HG03442 (cell line): ENCODE measurements around the gene SNUPN.

Experiments used
- ATAC-seq: cut with Tn5 transposase; IDR thresholded peaks from one replicate; pipeline ENCODE4 v1.9.1; 2021; ENCODE audit warnings: mild to moderate bottlenecking, moderate library complexity; ENCODE audit not compliant: unreplicated experiment

The SNUPN gene

GRCh38 chr15:75625542-75626347 lies at the start of gene SNUPN:
Gene SNUPN, minus strand, starts transcription at chr15:75625725. Its CDS starts 4,674 bp downstream, at chr15:75621051.
- ATAC-seq: peak; percentile 70

- ATAC-seq: no peak
Measured at GRCh38 chr15:75674366-75674765, 48.8 kb upstream of the SNUPN start.

- no peak for ATAC-seq
Measured at GRCh38 chr15:75673426-75674235, 48.1 kb upstream of the SNUPN start.

DNA sequence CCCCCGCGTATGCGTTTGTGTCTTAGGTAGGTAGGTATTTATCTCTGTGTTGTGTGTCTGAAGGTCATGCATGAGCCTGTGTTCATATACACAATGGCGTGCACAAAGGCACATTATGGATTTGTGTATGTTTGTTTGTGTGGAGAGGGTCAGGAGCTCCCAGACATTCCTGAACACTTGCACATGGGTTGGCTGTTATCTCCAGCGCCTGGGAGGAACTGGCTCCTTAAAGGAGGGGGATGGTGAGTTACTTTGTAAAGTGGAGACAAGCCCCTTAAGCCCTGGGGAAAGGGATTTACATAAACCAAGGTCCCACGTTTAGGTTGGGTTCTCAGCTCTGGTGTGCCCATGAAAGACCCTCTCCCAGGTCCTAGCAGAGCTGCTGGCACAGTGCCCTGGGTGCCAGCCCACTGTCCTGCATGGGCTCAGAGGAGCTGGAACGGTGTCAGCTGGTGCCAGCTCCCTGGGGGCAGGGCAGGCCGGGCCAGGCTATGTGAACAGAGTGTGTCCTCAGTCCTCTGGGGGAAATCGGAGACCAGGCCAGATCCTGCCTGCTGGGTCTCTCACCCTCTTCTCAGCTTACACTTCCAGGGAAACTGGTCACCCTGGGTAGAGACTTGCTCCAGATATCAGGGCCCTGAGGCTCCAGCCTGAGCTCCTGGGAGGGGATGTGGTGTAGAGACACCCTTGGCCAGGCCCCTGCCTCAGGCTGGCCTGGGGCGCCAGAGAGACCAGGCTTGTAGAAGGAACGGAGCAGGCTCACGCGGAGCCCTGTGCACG lies 47.3 kb upstream of the SNUPN start:
- ATAC-seq: no peak

DNA sequence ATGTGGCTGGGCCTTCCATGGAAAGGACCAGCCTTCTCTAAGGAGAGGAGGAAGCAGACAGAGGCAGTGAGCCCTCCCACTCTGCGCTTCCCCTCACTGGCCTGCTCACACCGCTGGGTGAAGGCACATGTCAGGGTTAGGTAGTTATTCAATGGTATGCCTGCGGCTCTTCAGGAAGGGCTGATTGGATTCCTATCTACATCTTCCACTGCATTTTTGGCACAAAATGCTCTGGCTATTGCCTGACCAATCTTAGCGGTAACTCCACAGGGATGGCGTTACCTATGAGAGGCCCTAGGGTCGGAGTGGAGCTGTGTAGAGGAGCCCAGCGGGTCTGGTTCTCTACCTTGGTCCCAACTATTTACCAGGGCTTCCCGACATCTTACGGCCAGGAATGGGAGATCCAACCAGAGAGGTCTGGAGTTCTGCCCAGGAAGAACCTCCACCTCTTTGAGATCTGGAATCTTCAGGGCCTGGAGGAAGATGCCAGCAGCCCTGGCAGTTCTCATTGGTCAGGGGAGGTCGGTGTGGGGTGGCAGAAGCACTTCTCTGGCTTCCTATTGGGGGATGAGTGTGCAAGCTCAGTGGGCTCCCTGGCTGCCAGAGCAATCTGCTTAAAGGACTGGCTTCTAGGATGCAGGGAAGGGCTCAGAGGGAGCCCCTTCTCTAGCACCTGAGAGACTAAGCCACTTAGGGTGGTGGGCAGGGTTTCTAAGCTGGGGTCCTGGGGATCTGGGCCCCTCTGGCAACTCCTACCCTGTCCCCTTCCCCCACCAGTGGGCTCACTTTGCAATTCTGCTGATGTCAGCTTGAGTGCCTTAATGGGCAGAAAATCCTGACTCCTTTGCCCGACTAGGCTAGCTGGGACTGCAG lies 46.4 kb upstream of the SNUPN start:
- ATAC-seq: no peak

GRCh38 chr15:75669879-75670212 lies 44.3 kb upstream of the SNUPN start:
- no peak for ATAC-seq

GRCh38 chr15:75669191-75669878 lies 43.8 kb upstream of the SNUPN start:
- ATAC-seq: no peak

DNA sequence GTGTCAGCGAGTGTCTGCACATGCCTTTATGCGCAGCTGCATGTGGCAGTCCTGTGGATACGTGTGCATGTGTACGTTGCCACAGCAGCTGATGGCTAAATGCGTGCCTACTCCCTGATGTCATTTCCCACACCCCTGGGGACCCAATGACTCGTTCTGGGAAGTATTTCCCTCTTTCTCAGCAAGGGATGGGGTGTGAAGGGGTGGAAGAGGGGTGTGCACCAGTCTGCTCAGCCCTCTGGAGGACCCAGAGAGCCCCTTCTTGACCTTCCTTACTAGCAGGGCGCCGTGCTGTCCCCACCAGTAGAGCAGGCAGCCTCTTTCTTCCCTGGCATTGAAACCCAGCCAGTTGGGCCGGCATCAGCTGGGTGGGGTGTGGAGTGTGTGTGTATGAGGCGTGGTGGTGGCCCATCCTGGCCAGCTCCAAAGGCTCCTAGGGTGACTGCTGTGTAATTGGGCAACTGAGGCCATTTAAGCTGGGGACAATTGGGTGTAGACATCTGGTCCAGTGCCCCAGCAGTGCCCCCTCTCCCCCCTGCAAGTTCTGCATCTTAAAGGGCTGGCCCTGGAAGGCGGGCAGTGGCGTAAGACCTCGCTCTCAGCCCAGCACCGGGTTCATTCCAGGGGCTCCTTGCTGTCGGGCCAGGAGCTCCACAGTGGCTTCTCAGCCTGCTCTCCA lies 41.4 kb upstream of the SNUPN start:
- no peak for ATAC-seq

GRCh38 chr15:75663931-75664421 lies 38.5 kb upstream of the SNUPN start:
- ATAC-seq: no peak

DNA sequence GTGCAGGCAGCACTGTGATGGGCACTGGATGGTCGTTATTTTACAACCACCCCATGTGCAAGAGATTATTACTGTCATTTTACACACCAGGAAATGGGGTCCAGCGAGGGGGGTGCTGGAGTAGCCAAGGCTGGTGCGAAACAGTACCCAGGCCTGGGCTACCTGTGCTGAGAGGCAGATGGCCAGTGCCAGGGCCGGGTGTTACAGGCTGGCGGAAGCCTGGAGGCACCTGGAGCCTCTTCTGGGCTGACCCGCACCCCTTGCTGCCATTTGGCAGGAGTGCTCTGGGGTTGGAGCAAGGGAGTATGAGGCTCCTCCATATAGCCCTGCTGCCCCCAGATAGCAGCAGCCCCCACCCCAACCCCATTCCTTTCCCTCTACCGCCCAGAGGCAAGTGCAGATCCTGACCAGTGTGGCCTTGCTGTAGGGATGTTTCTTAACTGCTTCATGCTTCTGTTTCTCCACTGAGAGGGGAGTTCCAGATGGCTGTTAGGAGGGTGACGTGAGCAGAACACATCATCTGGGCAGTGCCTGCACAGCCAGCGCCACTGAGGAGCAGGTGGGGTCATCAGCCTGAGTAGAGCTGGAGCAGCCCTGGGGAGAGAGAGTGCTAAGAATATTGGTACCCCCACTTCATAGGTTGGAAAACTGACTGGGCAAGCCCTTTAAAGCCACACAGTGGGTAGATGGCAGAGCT lies 37.4 kb upstream of the SNUPN start:
- ATAC-seq: no peak

DNA sequence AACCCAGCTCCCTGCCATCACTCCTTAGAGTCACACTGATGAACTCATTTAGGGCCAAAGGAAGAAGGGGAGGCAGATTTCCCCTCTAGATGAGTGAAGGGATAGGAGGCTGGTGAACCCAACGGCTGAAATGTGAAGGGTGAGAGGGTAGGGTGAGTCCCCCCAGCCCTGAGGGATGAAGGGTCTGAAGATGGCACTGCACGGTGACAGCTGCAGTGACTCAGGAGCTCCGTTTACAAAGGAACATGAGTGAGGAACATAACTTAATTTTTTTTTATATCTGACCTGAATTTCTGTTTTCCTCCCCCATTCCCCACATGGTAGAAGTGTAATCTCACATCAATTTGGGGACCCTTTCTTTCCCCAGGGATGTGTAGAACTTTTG lies 36.2 kb upstream of the SNUPN start:
- no peak for ATAC-seq

GRCh38 chr15:75661100-75661755 lies 35.7 kb upstream of the SNUPN start:
- ATAC-seq: no peak

DNA sequence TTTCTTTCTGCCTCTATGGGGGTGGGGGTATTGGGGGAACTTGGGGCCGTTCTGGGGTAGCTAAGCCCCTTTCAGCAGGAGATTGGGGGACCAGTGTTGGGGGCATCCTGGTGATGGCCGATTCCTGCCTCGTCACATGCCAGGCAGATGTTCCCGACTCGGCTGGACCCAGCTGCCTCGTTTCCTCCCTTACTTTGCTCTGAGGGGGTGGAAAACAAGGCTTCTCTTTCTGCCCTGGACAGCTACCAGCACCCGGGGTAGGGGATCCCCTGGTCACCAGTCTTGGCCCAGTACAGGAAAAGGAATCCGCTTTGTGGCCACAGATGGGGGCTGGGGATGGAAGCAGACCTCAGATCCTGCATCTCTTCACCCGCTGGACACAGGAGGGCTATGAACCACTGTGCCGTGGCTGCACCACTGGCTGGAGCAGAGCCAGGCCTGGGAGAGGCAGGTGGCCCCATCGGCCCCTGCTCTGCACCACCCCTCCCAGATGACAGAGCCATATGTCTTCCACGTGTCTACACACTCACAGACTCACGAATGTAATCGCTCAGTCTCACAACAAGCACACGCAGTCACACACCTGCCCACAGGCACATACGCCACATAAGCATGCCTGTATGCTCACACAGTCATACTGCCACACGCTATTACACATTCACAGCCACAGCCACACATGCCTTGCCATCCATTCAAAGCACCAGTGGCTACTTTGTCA lies 34.6 kb upstream of the SNUPN start:
- ATAC-seq: no peak

DNA sequence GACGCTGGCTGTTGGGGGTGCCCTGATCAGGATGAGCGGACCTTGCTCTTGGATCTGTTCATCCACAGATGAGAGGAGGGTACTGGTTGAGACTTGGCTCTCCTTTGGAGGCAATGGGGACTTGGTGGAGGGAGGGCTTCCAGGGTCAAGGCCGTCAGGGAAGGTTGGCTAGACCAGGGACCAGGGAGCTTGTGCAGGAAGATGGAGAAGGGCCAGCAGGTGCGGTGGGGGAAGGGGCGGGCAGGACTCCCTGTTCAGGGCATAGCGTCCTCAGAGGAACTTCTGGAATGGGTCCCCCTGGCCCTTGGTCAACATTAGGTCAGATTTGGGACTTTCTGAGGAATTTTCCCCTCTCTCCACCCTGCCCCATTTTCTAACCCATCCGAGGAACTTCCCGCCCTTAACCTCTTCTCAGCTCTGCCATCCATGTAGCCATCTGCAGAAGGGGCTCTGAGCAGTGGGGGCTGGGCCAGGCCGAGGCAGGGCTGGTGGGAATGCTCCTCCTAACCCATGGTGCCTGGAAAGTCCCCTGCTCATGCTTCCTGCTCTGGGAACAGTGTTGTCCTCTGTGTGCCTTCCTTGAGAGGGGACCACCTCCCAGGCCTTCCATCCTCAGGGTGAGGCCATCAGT lies 33.7 kb upstream of the SNUPN start:
- ATAC-seq: no peak

GRCh38 chr15:75656813-75657212 lies 31.3 kb upstream of the SNUPN start:
- no peak for ATAC-seq

DNA sequence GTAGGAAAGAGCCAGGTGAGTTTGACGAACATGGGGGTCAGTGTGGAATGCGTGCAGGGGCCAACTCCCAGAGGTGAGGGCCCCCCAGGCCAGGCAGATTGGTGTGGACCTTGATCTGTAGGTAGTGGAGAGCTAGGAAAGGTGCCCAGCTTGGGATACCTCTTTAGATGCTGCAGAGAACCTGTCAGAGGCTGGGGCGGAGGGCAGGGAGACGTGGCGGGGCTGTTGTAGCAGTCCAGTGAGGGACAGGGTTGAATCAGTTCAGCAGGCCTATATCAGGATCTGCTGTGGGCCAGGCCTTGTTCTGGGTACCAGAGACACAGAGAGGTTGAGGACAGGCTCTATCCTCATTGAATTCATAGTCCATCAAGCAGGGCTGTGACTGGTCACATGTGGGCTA lies 30.8 kb upstream of the SNUPN start:
- no peak for ATAC-seq

GRCh38 chr15:75655931-75656330 lies 30.4 kb upstream of the SNUPN start:
- no peak for ATAC-seq
